HEK293 (cell line): ENCODE results near the gene LTN1.
"Not testable (repeated sequence)": the region's sequence is repeated elsewhere in the genome, so short reads cannot be mapped to it uniquely, and the experiment has no call there.

Experiments
- CTCF ChIA-PET: fragments of 350-600 bp; formaldehyde crosslinking; extraction: SDS; loops from one replicate; lab custom pipeline; 2021; ENCODE audit warnings: antibody characterized with exemption; lab: Yijun Ruan, JAX
- POLR2A ChIA-PET: fragments of 300-600 bp; formaldehyde crosslinking; extraction: SDS; loops from one replicate; lab custom pipeline; 2020; ENCODE audit warnings: antibody characterized with exemption, inconsistent platforms; lab: Yijun Ruan, JAX
- H3K27ac ChIP-seq: fragments of 200-500 bp; sonication (Bioruptor generic); 2 replicates; pipeline ENCODE4 v1.5.1; 2014; ENCODE audit warnings: low read depth, low read length, control low read depth, inconsistent platforms; ENCODE audit errors: extremely low read depth
- H3K36me3 ChIP-seq, 2 experiments: fragments of 200-500 bp in 1 of 2; sonication (Bioruptor generic) in 1 of 2; 1 replicate in 1 of 2; 2 replicates in 1 of 2; pipeline ENCODE4 v1.5.1; 2014 to 2017; ENCODE audit warnings: inconsistent platforms in 2 of 2, low read length in 2 of 2; ENCODE audit not compliant: control insufficient read depth in 2 of 2, insufficient read depth in 1 of 2
- H3K4me1 ChIP-seq: fragments of 200-500 bp; sonication (Bioruptor generic); 2 replicates; pipeline ENCODE4 v1.5.1; 2014; ENCODE audit warnings: mild to moderate bottlenecking, low read length, inconsistent platforms; ENCODE audit not compliant: control insufficient read depth, insufficient read depth
- H3K4me3 ChIP-seq: 2 replicates; pipeline ENCODE4 v1.5.1; 2011; ENCODE audit warnings: low read depth, mild to moderate bottlenecking, control low read depth, low read length, moderate library complexity
- H3K9me3 ChIP-seq: fragments of 200-500 bp; sonication (Bioruptor generic); 2 replicates; pipeline ENCODE4 v1.5.1; 2014; ENCODE audit warnings: low read depth, low read length, inconsistent platforms; ENCODE audit not compliant: control insufficient read depth, insufficient read depth
- GLIS1 ChIP-seq: fragments of 450-650 bp; formaldehyde crosslinking; IDR thresholded peaks from 2 replicates; pipeline ENCODE4 v1.5.1; 2016; ENCODE audit warnings: missing biosample characterization, missing genetic modification characterization
- ZBTB48 ChIP-seq: fragments of 450-650 bp; formaldehyde crosslinking; IDR thresholded peaks from 2 replicates; pipeline ENCODE4 v1.5.1; 2016; ENCODE audit warnings: missing biosample characterization, missing genetic modification characterization
- ZNF140 ChIP-seq: fragments of 450-650 bp; formaldehyde crosslinking; IDR thresholded peaks from 2 replicates; pipeline ENCODE4 v1.5.1; 2016; ENCODE audit warnings: missing biosample characterization, missing genetic modification characterization
- ZNF146 ChIP-seq: fragments of 450-650 bp; formaldehyde crosslinking; IDR thresholded peaks from 2 replicates; pipeline ENCODE4 v1.5.1; 2016; ENCODE audit warnings: missing biosample characterization, missing genetic modification characterization
- ZNF157 ChIP-seq: fragments of 450-650 bp; formaldehyde crosslinking; IDR thresholded peaks from 2 replicates; pipeline ENCODE4 v1.5.1; 2016; ENCODE audit warnings: missing biosample characterization, missing genetic modification characterization
- ZNF266 ChIP-seq: fragments of 450-650 bp; formaldehyde crosslinking; IDR thresholded peaks from 2 replicates; pipeline ENCODE4 v1.5.1; 2016; ENCODE audit warnings: missing biosample characterization, missing genetic modification characterization, low read depth
- ZNF426 ChIP-seq: fragments of 450-650 bp; formaldehyde crosslinking; IDR thresholded peaks from 2 replicates; pipeline ENCODE4 v1.5.1; 2017; ENCODE audit warnings: missing biosample characterization, missing genetic modification characterization, mild to moderate bottlenecking, inconsistent platforms, moderate library complexity
- ZNF747 ChIP-seq: fragments of 450-650 bp; formaldehyde crosslinking; IDR thresholded peaks from 2 replicates; pipeline ENCODE4 v1.5.1; 2016; ENCODE audit warnings: missing biosample characterization, missing genetic modification characterization
- TF ChIP-seq, protein P1 (sequence below): fragments of 450-650 bp; formaldehyde crosslinking; IDR thresholded peaks from 2 replicates; pipeline ENCODE4 v1.5.1; 2016; ENCODE audit warnings: missing biosample characterization, missing genetic modification characterization, borderline replicate concordance
- TF ChIP-seq, protein P2 (sequence below): fragments of 450-650 bp; formaldehyde crosslinking; IDR thresholded peaks from 2 replicates; pipeline ENCODE4 v1.5.1; 2017; ENCODE audit warnings: missing biosample characterization, missing genetic modification characterization
- TF ChIP-seq, protein P3 (sequence below): fragments of 450-650 bp; formaldehyde crosslinking; conservative IDR thresholded peaks from 2 replicates; pipeline ENCODE4 v1.5.1; 2016; ENCODE audit warnings: low read depth, missing biosample characterization, missing genetic modification characterization
- TF ChIP-seq, protein P4 (sequence below): fragments of 450-650 bp; formaldehyde crosslinking; optimal IDR thresholded peaks from 2 replicates; pipeline ENCODE3; 2016; ENCODE audit warnings: missing biosample characterization, mild to moderate bottlenecking, missing genetic modification characterization
- TF ChIP-seq, protein P5 (sequence below): fragments of 450-650 bp; formaldehyde crosslinking; IDR thresholded peaks from 2 replicates; pipeline ENCODE4 v1.5.1; 2016; ENCODE audit warnings: missing biosample characterization, missing genetic modification characterization

LTN1 gene

DNA sequence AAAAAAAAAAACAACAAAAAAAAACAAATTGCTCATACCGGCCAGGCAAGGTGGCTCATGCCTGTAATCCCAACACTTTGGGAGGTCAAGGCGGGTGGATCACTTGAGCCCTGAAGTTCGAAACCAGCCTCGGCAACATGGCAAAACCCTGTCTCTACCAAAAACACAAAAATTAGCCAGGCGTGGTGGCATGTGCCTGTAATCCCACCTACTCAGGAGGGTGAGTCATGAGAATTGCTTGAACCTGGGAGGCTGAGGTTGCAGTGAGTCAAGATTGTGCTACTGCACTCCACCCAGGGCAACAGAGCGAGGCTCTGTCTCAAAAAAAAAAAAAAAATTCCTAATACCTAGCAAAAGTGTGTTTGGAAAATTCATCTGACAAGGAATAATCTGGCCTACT is 4.5 kb downstream of the LTN1 start:
- H3K9me3 ChIP-seq, CTCF ChIA-PET, H3K4me1 ChIP-seq, H3K27ac ChIP-seq, H3K4me3 ChIP-seq: not testable (repeated sequence)
- POLR2A ChIA-PET = interaction anchor here (1.0 kb wide), 1 partner anchor 14 kb away, joined by 3 read pairs; no protein-coding TSS in a partner anchor
- H3K36me3 ChIP-seq = peaks cover 20 to 28% of the 10 kb centered on the region in 2 experiments
- TF ChIP-seq, protein P1, sequence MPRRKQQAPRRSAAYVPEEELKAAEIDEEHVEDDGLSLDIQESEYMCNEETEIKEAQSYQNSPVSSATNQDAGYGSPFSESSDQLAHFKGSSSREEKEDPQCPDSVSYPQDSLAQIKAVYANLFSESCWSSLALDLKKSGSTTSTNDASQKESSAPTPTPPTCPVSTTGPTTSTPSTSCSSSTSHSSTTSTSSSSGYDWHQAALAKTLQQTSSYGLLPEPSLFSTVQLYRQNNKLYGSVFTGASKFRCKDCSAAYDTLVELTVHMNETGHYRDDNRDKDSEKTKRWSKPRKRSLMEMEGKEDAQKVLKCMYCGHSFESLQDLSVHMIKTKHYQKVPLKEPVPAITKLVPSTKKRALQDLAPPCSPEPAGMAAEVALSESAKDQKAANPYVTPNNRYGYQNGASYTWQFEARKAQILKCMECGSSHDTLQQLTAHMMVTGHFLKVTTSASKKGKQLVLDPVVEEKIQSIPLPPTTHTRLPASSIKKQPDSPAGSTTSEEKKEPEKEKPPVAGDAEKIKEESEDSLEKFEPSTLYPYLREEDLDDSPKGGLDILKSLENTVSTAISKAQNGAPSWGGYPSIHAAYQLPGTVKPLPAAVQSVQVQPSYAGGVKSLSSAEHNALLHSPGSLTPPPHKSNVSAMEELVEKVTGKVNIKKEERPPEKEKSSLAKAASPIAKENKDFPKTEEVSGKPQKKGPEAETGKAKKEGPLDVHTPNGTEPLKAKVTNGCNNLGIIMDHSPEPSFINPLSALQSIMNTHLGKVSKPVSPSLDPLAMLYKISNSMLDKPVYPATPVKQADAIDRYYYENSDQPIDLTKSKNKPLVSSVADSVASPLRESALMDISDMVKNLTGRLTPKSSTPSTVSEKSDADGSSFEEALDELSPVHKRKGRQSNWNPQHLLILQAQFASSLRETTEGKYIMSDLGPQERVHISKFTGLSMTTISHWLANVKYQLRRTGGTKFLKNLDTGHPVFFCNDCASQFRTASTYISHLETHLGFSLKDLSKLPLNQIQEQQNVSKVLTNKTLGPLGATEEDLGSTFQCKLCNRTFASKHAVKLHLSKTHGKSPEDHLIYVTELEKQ (tag by site-specific recombination) = peak; percentile 16; the same call in 1 of the 2 replicates

DNA sequence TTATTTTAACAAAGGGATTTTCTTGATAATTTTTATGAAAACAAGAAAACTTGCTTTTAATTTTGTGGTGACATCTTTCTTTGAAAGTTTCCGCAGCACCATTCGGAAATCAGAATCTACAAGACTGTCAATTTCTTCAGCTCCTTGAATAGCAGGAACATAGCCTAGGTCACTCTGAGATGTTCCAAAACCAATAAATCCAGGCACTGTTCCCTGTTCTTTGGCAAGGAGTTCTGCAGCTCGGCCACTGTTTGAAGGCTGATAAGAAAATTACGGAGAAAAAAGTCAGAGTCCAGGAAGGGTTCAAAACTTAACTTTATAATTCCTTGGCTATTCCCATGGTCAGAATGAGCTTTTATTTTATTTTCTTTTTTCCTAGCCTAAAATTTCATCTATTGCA is 6.0 kb downstream of the LTN1 start:
- H3K4me1 ChIP-seq = no peaks in the 10 kb centered on the region; the same call in 1 of the 2 replicates
- TF ChIP-seq ZNF140 (no peak), ZBTB48 (tag by site-specific recombination) (no peak), ZNF426 (tag by site-specific recombination) (no peak), GLIS1 (tag by site-specific recombination) (no peak)
- no peak overlapping the region for H3K4me3 ChIP-seq
- ChIA-PET POLR2A (no interaction called here), CTCF (no interaction called here)
- peaks cover 34 to 35% of the 10 kb centered on the region in 2 experiments for H3K36me3 ChIP-seq
- H3K9me3 ChIP-seq = no peaks in the 10 kb centered on the region
- H3K27ac ChIP-seq = no peak overlapping the region

- Histone ChIP-seq H3K9me3 (no peaks in the 10 kb centered on the region), H3K4me3 (no peak overlapping the region), H3K36me3 (peaks cover 64 to 65% of the 10 kb centered on the region in 2 experiments), H3K4me1 (no peaks in the 10 kb centered on the region), H3K27ac (no peak overlapping the region)
- ChIA-PET POLR2A (interaction anchor here (1.3 kb wide), 1 partner anchor 20 kb away, joined by 3 read pairs; no protein-coding TSS in a partner anchor), CTCF (interaction anchor here (0.7 kb wide), 1 partner anchor 459 kb away, joined by 3 read pairs; no protein-coding TSS in a partner anchor)
- TF ChIP-seq, protein P2, sequence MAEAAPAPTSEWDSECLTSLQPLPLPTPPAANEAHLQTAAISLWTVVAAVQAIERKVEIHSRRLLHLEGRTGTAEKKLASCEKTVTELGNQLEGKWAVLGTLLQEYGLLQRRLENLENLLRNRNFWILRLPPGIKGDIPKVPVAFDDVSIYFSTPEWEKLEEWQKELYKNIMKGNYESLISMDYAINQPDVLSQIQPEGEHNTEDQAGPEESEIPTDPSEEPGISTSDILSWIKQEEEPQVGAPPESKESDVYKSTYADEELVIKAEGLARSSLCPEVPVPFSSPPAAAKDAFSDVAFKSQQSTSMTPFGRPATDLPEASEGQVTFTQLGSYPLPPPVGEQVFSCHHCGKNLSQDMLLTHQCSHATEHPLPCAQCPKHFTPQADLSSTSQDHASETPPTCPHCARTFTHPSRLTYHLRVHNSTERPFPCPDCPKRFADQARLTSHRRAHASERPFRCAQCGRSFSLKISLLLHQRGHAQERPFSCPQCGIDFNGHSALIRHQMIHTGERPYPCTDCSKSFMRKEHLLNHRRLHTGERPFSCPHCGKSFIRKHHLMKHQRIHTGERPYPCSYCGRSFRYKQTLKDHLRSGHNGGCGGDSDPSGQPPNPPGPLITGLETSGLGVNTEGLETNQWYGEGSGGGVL (tag by site-specific recombination) = no peak
- TF ChIP-seq ZNF747 (tag by site-specific recombination) (no peak), ZNF157 (tag by site-specific recombination) (no peak)
Observed at GRCh38 chr21:28982637-28983036, 10.0 kb downstream of the LTN1 start.

GRCh38 chr21:28979092-28979491 is 13.6 kb downstream of the LTN1 start:
- Histone ChIP-seq H3K9me3 (no peaks in the 10 kb centered on the region), H3K36me3 (peaks cover 64 to 77% of the 10 kb centered on the region in 2 experiments), H3K4me1 (no peaks in the 10 kb centered on the region), H3K27ac (no peak overlapping the region), H3K4me3 (no peak overlapping the region)
- ChIA-PET POLR2A (interaction anchor here (1.0 kb wide), 1 partner anchor 14 kb away, joined by 4 read pairs; the partner anchor contains the start of gene LTN1), CTCF (interaction anchor here (0.6 kb wide), 1 partner anchor 375 kb away, joined by 4 read pairs; no protein-coding TSS in a partner anchor)
- TF ChIP-seq, protein P3, sequence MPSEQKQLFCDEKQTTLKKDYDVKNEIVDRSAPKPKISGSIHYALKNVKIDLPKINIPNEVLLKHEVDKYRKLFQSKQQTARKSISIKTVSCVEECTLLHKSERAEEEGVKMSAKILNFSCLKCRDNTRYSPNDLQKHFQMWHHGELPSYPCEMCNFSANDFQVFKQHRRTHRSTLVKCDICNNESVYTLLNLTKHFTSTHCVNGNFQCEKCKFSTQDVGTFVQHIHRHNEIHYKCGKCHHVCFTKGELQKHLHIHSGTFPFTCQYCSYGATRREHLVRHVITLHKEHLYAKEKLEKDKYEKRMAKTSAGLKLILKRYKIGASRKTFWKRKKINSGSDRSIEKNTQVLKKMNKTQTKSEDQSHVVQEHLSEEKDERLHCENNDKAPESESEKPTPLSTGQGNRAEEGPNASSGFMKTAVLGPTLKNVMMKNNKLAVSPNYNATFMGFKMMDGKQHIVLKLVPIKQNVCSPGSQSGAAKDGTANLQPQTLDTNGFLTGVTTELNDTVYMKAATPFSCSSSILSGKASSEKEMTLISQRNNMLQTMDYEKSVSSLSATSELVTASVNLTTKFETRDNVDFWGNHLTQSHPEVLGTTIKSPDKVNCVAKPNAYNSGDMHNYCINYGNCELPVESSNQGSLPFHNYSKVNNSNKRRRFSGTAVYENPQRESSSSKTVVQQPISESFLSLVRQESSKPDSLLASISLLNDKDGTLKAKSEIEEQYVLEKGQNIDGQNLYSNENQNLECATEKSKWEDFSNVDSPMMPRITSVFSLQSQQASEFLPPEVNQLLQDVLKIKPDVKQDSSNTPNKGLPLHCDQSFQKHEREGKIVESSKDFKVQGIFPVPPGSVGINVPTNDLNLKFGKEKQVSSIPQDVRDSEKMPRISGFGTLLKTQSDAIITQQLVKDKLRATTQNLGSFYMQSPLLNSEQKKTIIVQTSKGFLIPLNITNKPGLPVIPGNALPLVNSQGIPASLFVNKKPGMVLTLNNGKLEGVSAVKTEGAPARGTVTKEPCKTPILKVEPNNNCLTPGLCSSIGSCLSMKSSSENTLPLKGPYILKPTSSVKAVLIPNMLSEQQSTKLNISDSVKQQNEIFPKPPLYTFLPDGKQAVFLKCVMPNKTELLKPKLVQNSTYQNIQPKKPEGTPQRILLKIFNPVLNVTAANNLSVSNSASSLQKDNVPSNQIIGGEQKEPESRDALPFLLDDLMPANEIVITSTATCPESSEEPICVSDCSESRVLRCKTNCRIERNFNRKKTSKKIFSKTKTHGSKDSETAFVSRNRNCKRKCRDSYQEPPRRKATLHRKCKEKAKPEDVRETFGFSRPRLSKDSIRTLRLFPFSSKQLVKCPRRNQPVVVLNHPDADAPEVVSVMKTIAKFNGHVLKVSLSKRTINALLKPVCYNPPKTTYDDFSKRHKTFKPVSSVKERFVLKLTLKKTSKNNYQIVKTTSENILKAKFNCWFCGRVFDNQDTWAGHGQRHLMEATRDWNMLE (tag by site-specific recombination) = no peak
- no peak for TF ChIP-seq ZNF146 (tag by site-specific recombination)
- TF ChIP-seq, protein P4, sequence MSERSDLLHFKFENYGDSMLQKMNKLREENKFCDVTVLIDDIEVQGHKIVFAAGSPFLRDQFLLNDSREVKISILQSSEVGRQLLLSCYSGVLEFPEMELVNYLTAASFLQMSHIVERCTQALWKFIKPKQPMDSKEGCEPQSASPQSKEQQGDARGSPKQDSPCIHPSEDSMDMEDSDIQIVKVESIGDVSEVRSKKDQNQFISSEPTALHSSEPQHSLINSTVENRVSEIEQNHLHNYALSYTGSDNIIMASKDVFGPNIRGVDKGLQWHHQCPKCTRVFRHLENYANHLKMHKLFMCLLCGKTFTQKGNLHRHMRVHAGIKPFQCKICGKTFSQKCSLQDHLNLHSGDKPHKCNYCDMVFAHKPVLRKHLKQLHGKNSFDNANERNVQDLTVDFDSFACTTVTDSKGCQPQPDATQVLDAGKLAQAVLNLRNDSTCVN = no peak
- TF ChIP-seq ZNF266 = no peak
- TF ChIP-seq, protein P5, sequence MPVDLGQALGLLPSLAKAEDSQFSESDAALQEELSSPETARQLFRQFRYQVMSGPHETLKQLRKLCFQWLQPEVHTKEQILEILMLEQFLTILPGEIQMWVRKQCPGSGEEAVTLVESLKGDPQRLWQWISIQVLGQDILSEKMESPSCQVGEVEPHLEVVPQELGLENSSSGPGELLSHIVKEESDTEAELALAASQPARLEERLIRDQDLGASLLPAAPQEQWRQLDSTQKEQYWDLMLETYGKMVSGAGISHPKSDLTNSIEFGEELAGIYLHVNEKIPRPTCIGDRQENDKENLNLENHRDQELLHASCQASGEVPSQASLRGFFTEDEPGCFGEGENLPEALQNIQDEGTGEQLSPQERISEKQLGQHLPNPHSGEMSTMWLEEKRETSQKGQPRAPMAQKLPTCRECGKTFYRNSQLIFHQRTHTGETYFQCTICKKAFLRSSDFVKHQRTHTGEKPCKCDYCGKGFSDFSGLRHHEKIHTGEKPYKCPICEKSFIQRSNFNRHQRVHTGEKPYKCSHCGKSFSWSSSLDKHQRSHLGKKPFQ = no peak
